GM18499 (cell line): ENCODE measurements around the gene DACH1.

ENCODE experiments used
- ATAC-seq: cut with Tn5 transposase; IDR thresholded peaks from one replicate; pipeline ENCODE4 v1.9.1; 2021; ENCODE audit warnings: moderate number of reproducible peaks; ENCODE audit not compliant: insufficient read depth, unreplicated experiment

The DACH1 gene

DNA sequence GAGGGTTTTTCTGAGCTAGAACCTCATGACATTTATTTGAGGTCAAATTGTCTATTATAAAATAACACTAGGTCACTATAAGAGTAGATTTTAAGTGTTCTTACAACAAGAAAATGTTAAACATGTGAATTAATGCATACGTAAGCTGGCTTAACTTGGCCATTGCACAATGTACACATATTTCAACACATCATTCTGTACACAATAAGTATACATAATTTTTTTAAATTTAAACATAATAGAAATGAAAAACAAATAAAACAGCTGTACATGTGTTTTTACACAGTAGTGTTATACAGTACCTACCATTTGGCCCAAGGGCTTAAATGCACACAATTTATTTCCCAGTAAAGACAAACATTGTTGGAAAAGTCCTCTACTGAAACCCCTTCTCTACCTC, 269.9 kb downstream of the DACH1 start:
- ATAC-seq: no peak

DNA sequence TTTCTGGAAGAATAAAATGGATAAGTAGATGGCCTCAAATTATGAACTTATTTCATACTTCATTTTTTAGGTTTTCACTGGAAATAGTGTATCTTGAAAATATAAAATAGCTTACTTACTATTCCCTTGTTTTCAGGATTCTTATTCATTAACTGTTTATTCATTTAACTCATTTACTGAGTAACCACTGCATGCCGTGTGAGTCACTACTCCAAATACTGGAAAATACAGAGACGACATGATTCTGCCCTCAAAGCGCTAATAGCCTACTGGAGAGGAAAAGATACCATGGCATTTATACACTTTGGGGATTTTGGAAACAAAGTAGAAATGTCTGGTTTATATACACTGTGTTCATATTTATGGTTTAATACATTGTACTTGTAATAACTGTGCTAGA, 270.9 kb downstream of the DACH1 start:
- ATAC-seq: no peak

DNA sequence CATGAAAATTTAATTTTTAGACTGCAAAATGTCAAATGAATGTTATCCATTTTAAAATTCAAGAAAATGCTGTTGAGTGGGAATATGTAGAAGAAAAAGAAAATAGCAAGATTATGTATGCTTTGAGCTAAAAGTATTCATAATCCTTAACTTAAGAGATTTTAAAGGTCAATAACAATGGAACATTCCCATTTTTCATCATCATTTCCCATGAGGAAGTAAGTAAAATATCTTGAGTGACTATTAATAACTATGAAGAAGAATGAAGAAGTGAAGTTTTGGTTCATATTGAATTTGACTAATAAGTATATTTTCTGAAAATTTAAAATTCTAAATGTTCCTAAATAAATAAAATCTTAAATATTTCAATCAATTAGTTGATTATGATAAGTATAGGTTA, 273.4 kb downstream of the DACH1 start:
- ATAC-seq: no peak

DNA sequence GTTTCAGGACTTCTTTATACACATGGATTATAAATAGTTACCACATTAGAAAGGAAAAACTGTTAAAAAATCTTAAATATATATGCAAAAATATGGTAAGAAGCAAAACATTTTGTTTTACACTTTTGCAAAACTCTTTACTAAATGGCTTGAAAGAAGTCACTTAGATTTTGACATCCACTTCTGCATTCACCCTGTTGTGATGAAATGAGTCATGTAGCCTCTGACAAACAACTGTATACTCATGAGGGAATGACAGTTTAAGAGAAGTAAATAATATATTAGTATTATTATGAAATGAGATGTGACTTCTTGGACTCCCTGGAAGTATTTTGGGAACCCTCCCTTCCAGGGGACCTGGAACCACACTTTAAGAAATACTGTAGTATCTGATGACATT, 275.6 kb downstream of the DACH1 start:
- no peak for ATAC-seq

DNA sequence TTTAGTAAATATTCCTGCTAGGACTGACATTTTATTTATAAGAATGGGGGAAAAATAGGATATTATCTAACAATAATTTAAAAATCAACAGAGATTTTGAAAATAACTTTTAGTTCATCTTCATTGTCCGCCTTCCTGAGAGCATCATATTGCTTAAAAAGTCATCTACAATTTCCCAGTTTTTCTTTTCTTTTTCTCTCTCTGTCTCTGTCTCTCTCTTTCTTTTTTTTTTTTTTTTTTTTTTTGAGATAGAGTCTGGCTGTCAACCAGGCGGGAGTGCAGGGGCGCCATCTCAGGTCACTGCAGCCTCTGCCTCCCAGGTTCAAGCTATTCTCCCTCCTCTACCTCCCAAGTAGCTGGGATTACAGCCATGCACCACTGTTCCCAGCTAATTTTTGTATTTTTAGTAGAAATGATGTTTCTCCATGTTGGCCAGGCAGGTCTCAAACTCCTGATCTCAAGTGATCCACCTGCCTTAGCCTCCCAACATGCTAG, 276.3 kb downstream of the DACH1 start:
- no peak for ATAC-seq

DNA sequence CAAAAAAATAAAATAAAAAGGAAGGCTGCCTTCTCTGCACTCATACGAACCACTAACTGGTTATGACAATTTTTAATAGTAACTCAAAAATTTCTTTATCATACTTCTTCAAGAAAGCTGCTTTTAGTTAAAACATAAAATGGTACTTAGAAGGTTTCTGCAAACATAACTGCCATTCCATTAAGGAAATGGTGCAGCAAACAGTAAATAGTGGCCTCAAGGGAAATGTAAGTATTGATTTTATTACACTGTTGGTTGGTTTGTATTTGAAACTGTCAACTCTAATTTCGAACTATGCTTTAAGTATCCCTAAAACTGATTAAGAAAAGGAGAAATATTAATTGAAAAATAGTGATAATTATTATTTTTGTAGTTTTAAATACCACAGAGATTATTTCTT, 278.0 kb downstream of the DACH1 start:
- ATAC-seq: no peak

DNA sequence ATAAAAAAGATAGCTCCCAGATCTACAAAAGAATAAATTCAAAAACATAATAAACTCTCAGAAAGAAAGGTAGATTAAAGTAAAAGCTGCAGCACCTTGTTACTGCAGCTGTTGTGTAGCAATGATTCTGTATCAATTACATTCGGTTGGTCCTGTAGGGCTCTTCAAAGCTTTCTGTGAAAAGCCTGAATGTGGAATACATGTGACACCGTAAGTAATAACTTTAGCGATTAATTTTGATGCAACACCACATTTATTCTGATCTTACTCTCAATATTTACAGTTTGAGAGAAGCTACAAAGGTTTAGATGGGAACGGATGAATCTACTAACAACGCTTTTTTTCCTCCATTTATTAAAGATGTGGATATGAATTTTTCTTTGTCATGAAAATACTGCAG, 279.2 kb downstream of the DACH1 start:
- no peak for ATAC-seq

DNA sequence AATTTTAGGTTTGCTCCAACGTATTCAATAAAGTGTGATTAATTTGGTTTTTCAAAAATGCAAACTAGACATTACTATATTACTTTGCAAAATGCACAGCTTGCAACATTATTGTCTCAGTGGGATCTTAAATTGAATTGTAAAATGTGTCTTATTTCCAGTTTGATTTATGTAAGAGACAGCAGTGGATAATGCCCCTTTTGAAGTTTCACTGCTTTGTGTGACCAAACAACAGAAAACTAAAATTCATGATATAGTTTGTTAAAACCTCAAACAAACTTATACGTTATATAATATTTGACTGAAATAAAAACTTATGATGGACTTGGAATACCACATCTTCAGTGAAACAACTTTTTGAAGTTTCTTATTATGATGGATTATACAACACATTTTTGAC, 279.8 kb downstream of the DACH1 start:
- no peak for ATAC-seq

DNA sequence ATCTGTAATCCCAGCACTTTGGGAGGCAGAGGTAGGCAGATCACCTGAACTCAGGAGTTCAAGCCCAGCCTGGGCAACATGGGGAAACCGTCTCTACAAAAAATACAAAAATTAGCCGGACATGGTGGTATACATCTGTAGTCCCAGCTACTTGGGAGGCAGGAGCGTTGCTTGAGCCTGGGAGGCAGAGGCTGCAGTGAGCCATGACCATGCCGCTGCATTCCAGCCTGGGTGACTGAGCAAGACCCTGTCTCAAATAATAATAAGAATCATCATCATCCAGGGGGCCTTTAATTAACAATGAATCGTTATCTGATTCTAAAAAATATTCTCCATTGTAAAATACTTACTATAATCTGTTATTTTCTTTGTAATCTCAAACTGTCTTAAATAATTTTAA, 283.4 kb downstream of the DACH1 start:
- no peak for ATAC-seq

DNA sequence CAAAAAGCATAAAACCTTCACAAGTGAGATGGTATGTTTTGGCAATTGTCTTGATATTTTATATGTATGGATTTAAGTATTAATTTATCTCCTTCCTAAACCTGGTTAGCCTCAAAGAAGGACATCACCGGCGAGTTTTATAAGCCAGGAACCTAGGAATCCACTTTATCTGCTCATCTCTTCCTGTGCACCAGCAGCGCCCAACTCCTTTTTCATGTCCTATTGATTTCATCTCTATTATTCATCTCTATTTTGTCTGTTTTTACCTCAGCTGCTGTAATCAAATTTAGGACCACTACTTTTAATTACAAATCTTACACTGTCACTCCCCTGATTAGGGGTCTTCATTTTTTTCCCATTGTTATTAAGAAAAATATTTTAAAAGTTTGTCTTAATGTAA, 286.4 kb downstream of the DACH1 start:
- no peak for ATAC-seq

DNA sequence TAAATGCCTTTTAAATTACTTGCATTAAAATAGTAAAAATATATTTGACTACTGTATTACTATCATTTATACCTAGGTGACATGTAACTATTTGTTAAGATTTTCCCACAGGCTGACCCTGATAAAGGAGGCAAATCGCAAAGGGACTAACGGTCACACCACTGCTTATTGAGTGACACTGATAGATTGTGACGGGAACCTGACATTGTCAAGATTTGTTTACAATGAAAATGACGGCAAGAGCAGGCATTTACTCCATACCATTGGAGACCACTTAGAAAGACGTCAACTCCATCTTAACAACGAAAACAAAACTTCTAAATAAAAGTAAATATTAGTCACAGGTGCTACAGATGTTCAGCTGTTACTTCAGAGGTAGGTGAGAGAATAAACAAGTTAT, 289.0 kb downstream of the DACH1 start:
- ATAC-seq: no peak

DNA sequence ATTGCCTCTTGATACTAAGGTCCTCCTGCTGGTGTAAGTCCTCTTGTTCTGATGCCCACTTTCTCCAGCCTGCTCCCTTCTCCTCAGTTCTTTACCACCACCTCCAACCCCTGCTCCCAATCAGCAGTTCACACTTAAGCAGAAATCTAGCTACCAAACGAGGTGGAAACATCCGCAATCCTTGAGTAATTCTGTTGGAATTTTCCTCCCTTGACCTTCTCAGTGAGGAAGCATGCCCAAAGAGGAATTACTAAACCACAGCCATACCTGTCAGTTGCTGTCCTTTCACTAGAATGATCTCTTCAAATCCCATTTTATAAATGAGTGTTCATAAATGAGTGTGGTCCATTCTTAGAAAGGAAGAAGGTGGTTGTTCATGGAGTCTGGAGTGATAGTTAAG, 289.9 kb downstream of the DACH1 start:
- no peak for ATAC-seq

DNA sequence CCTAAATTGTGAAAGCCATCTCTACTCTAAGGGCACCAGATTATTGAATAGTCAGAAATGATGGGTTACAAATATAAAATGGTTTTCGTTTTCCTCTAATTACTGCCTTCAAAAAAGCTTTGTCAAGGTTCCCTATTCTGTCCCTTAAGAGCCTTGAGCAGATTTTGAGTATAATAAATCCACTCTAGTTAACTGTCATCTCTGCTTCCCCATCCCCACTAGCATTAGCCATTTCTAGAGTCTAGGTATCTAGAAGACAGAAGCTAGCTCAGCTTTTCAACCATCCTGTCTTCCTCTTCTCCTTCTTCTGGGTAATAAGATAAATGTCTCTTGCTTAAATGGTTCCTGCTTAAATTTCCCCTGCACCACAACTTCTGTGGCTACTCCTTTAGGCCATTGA, 290.4 kb downstream of the DACH1 start:
- ATAC-seq: no peak

DNA sequence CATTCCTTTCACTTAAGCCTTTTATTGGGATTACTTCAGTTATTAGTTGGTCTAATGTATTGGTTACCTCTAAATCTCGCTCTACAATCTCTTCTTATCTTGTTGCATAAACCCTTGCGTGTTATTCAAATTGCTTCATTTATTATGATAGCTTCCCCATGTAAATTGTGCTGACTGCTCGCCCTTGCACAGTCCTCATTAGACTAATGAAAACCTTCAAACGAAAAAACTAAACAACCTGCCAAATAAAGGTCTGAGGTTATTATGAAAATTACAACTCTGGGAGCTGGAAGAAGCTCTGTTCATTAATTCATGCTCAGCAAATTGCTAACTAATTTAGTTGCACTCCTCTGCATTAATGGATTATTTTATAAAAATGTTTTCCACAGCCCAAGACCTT, 320.1 kb downstream of the DACH1 start:
- ATAC-seq: no peak

DNA sequence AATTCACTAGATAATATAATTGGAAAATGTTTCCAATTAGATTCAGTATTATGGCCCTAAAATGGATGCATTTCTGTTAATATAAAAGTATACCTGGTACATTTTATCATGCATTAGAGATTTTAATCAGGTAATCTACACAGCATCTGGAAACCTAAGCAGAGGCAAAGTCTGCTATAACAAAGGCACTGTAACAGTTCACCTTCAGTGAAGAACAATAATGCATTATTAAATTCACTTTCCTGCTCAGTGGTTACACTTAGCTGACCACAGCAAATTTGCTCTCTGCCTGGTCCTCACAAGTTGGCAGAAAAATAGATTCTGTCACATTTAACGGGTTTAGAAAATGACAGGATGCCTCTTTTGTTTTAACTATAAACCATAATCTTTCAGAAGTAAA, 326.9 kb downstream of the DACH1 start:
- ATAC-seq: no peak

DNA sequence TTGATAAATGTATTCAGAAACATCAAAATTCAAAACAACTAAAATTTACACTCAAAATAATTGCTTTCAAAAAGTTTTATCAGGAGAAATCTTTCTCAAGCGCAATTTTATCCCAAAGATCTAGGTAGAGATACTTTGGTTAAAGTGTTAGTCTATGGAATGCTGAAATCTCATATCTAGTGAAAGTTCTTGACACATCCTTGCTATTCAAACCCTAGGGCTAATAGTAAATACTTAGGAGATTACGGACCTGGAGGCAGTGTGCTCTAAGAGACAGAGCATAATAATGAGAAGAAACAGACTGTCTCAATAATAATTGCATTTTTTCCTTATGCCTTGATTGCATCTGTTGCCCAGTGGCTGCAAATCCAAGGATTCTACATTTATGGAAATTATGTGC, 330.8 kb downstream of the DACH1 start:
- ATAC-seq: no peak

DNA sequence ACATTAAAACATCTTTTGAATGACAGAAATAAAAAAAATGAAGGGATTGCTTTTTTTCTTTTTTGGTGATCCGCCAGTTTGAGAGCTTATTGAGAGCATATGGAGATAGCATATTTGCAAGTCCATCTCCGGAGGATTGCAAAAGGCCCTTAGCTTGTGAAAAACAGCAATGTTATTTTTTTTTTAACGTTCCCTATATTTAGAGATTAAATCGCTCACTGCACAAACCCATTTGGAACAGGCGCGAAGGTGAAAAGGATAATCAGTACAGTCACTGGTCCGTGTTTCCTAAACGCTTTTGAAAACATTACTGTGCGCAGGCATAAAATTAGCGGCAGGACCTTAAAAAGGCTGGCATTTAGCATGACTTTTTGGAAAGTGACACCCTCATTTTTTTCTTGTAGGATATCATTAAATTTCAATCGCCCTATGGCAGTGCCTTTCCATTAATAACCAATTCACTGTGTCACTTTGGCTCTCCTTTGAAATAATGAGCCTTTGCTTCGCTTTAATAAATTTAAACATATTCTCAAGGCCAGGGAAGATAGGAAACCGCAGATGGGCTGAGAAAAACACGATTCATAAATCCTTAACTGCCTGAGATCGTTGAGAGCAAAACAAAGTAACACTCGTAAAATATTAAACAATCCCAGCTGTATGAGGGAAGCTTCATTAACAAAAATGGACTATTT, 342.2 kb downstream of the DACH1 start:
- ATAC-seq: no peak

DNA sequence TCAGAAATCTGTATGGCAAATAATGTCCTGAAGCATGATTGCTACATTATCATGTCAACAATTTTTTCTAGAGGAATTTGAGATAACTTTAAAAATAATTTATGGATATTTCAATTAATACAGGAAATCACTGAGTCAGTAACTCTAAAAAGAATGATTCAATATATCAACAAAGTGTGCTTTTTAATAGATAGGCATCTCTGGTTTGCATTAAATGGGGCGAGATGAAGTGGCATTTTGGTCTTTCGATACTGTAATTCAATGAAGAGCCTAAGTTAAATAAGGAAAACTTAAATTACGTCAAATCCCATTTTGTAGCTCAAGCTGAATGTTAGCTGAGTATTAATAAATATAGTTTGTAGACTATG, 342.8 kb downstream of the DACH1 start:
- no peak for ATAC-seq

DNA sequence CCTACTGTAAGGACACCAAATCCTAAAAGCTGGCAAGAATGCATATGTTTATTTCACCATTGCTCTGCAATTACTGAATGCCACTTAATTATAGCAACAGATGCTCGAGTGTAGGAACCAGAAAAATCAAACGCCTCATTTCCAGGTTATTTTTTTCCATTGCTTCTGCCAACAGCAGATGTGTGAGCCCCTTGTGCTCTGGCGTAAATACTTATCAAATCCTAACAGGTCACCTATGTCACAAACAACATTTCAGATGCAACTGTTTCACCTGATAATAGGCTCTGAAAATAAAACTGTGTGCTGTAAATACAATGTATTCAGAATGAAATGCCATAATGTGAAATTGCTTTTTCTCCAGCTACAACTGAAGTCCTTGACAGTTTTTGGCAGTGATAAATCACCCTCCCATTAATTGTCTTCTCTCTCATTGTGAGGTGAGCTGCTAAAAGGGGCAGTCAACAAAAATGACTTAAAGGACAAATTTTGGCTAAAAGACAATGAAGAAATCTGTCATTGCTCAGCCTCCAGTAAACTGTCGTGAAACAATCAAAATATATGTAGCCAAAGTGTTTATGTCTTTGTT, 344.0 kb downstream of the DACH1 start:
- ATAC-seq: no peak

DNA sequence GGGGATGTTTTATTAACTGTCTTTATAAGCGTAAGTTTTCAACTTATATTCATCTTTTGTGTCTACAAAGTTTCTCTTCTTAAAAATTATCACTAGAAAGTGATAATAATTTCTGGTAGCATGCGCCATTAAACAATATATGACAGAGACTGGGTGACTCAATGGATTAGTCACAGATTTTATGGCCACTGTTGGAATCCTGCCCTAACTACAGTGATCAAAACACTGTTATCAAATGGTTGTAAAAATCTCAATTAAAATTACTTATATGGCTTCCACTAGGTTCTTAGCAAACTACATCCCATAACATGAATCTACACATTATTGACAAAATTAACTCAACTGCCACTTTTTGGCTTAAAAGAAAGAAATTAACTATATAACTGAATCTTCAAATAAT, 350.0 kb downstream of the DACH1 start:
- no peak for ATAC-seq

DNA sequence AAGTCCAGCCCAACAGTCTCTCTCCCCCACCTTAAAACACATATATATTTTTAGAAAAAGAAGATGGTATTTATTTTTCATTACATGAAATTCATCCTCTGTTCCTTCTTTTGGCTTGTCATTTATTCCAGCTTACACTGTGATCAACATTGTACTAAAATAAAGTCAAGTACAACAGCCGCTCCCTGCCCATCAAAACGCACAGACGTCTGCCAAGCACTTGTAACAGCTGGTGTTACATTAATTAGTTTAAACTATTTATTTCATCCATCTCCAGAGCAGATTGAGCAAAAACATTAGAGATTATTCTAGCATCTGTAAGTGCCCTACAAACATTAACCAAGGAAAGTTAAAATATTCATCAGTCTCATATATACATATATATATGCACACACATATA, 350.5 kb downstream of the DACH1 start:
- ATAC-seq: no peak

DNA sequence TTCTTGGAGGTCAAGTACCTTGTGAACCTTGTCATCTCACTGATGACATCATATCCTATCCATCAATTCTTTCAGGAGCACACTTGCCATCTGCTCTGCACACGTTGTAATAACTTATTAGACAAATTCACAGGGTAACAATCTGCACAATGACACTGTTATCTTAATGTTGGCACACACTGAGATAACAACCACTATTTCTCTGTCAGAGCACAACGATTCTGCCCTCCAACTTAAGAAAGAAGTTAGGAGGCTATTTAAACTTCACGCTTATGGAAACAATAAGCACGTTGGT, 351.3 kb downstream of the DACH1 start:
- ATAC-seq: no peak
